ENCODE results near the gene MPPED2.

DNA sequence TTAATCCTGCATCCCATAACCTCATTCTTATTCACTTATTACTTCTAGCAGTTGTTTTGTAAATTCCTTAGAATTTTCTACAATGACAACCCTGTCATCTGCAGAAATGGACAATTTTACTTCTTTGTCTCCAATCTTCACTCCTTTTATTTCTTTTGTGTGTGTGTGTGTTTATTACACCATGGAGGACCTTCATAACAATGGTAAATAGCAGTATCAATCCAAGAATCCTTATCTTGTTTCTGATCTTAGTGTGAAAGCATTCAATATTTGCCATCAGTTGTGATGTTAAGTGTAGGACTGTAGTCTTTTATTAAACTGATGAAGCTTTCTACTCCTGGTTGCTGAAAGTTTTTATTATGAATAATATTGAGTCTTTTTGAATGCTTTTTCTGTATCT lies 109.1 kb downstream of the MPPED2 start:
- TF ChIP-seq GATA3 (IDR thresholded peaks at IDR 0.05; ENCODE audit: low read depth, low read length) (no peak; the same call in 1 of the 2 replicates), GATA2 (IDR thresholded peaks at IDR 0.05; ENCODE audit: low read depth, low read length) (no peak)

Measured in SH-SY5Y (cell line).